ENCODE data around the gene HOXC9.

GRCh38 chr12:54002915-54003389 is 3.0 kb downstream of the HOXC9 start:
- TF ChIP-seq ZNF2 (tag by site-specific recombination; IDR thresholded peaks at IDR 0.05) (no peak), CTCF (tag by site-specific recombination; IDR thresholded peaks at IDR 0.05) (no peak), ZNF830 (tag by site-specific recombination; IDR thresholded peaks at IDR 0.05; ENCODE audit: low read depth) (no peak), ZNF19 (tag by site-specific recombination; IDR thresholded peaks at IDR 0.05; ENCODE audit: low read depth) (no peak)

Data from HEK293 (cell line).